NCI-H345 treated with DMSO at 0.1 percent for 48 hours (cell line): ENCODE measurements around the gene ESR1.
"Not testable (repeated sequence)": the region's sequence is repeated elsewhere in the genome, so short reads cannot be mapped to it uniquely, and the experiment has no call there.

Source experiments
- DNase-seq: peaks from one replicate; lab custom pipeline; 2025; ENCODE audit not compliant: unreplicated experiment; lab: John Stamatoyannopoulos, UW

Gene ESR1

GRCh38 chr6:151811081-151811480 lies 3.6 kb downstream of the ESR1 start:
- DNase-seq: no peak

- DNase-seq: no peak
Measured at GRCh38 chr6:151813858-151814257, 6.4 kb downstream of the ESR1 start.

GRCh38 chr6:151814614-151815013 lies 7.1 kb downstream of the ESR1 start:
- DNase-seq: no peak

- no peak for DNase-seq
Measured at GRCh38 chr6:151822252-151823111, 15.0 kb downstream of the ESR1 start.

- DNase-seq: no peak
Measured at GRCh38 chr6:151826517-151827142, 19.1 kb downstream of the ESR1 start.

- DNase-seq: no peak
Measured at GRCh38 chr6:151832710-151833109, 25.2 kb downstream of the ESR1 start.

- DNase-seq: no peak
Measured at GRCh38 chr6:151835396-151835795, 27.9 kb downstream of the ESR1 start.

- DNase-seq: no peak
Measured at GRCh38 chr6:151837223-151837622, 29.7 kb downstream of the ESR1 start.

- DNase-seq: no peak
Measured at GRCh38 chr6:151842816-151843215, 35.3 kb downstream of the ESR1 start.

- DNase-seq: no peak
Measured at GRCh38 chr6:151847064-151847463, 39.6 kb downstream of the ESR1 start.

GRCh38 chr6:151850479-151851003 lies 43.1 kb downstream of the ESR1 start:
- DNase-seq: no peak

GRCh38 chr6:151858294-151858693 lies 50.8 kb downstream of the ESR1 start:
- DNase-seq: no peak

GRCh38 chr6:151862461-151862860 lies 55.0 kb downstream of the ESR1 start:
- DNase-seq: no peak

GRCh38 chr6:151867361-151867869 lies 59.9 kb downstream of the ESR1 start:
- DNase-seq: not testable (repeated sequence)

- no peak for DNase-seq
Measured at GRCh38 chr6:151869345-151869744, 61.9 kb downstream of the ESR1 start.

- no peak for DNase-seq
Measured at GRCh38 chr6:151869787-151870186, 62.3 kb downstream of the ESR1 start.

GRCh38 chr6:151870375-151870774 lies 62.9 kb downstream of the ESR1 start:
- DNase-seq: no peak

GRCh38 chr6:151875524-151875923 lies 68.0 kb downstream of the ESR1 start:
- no peak for DNase-seq

GRCh38 chr6:151876122-151876521 lies 68.6 kb downstream of the ESR1 start:
- DNase-seq: no peak

GRCh38 chr6:151877458-151877857 lies 70.0 kb downstream of the ESR1 start:
- no peak for DNase-seq

- DNase-seq: no peak
Measured at GRCh38 chr6:151881231-151881630, 73.7 kb downstream of the ESR1 start.

GRCh38 chr6:151882206-151882605 lies 74.7 kb downstream of the ESR1 start:
- DNase-seq: no peak
